Fibroblast of mammary gland (primary cell): ENCODE measurements around the gene ZNF598.

ENCODE experiments used
- DNase-seq: peaks from one replicate; pipeline ENCODE4 v3.0.0-alpha.2; 2010; ENCODE audit warnings: low read depth
- H3K4me3 ChIP-seq: 2 replicates; pipeline ENCODE4 v1.5.1; 2011; ENCODE audit warnings: low read depth, mild to moderate bottlenecking, low read length, moderate library complexity; ENCODE audit not compliant: control insufficient read depth
- TF ChIP-seq, protein P1 (sequence below): conservative IDR thresholded peaks from 2 replicates; pipeline ENCODE4 v1.5.1; 2011; ENCODE audit warnings: low read depth, low read length, inconsistent platforms; ENCODE audit not compliant: control insufficient read depth, insufficient read depth

ZNF598 gene

DNA sequence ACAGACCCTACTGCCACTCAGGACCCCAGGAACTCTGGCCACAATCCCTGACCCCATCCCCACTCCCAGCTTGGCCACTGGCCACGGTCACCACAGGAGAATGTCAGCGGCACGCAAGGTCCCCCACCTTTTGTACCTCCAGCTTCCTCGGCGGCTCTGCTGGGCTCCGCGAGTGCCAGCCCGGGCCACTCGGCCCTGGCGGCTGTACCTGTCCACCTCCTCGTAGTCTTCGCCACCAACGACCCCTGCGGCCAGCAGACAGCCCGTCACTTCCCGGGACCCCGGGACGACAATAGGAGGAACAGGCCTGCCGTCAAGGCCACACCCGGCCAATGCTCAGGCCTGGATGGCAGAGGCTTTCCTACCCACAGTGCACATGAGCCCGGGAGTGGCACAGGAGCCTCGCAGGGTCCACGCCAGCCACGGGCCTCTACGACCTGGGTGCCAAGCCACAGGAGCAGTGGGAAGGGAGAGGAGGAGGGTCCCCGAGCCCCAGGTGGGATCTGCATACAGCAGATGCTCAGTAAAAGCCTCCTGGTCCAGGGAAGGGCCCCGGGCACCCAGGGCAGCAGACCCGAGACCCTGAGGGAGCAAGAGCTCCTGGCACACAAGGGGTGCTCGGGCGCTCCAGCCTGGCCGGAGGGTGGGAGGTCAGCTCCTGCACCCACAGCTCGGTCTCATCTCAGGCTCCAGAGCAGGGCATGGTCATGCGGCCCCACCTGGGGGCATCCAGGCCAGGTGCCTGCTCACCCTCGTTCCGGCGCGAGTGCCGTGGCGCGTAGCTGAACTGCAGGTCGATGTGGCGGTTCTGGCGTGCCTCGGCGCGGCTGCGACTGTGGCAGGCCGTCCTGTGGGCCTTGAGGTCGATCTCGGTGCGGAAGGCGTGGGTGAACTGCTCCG lies 7.9 kb downstream of the ZNF598 start:
- TF ChIP-seq, protein P1, sequence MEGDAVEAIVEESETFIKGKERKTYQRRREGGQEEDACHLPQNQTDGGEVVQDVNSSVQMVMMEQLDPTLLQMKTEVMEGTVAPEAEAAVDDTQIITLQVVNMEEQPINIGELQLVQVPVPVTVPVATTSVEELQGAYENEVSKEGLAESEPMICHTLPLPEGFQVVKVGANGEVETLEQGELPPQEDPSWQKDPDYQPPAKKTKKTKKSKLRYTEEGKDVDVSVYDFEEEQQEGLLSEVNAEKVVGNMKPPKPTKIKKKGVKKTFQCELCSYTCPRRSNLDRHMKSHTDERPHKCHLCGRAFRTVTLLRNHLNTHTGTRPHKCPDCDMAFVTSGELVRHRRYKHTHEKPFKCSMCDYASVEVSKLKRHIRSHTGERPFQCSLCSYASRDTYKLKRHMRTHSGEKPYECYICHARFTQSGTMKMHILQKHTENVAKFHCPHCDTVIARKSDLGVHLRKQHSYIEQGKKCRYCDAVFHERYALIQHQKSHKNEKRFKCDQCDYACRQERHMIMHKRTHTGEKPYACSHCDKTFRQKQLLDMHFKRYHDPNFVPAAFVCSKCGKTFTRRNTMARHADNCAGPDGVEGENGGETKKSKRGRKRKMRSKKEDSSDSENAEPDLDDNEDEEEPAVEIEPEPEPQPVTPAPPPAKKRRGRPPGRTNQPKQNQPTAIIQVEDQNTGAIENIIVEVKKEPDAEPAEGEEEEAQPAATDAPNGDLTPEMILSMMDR, result no peak
- no peak for DNase-seq
- no peak overlapping the region for H3K4me3 ChIP-seq

DNA sequence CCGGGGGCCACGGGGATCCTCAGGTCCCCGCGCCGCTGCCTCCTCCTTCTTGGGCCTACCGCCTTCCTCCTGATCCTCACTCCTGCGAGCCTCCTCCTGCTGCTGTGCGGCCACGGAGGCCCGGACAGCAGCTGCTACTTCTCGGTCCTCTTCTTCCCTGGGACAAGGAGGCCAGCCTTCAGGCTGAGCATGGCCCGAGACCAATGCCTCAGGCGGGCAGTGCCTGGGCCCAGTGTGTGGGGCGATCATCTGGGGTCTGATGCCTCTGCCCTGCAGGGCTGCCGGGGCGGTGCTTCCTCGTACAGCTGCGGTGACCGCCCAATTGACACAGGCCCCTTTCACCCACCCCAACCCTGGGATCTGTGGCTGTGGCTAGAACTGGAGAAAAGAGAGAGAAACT lies 8.6 kb downstream of the ZNF598 start:
- DNase-seq, result no peak
- H3K4me3 ChIP-seq, result no peak overlapping the region

DNA sequence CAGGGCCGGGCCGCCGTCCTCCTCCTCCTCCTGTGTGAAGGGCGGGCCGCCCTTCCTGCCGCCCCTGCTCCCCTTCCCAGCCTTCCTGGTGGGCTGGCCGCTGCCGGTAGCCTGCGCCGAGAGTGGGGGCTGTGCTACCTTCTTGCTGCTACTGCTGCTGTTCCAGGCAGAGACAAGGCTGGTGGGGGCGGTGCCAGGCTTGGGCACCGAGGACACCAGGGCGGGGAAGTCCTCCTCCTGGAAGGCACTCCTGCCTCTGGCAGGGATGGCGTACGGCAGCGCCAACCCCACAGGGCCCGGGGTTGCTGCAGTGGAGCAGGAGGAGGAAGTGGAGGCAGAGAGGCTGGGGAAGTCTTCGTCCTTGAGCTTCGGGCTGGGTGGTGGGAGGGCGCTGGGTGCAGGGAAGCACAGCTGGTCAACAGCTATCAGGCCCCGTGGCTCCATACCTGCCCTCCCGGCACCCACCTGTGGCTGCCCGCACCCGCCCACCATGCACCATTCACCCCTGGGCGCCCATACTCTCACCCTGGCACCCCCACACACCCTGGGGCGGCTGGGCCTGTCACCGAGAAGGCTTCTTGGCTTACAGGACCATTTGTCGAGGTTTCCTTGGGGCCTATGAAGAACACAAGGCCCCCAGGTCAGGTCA lies 9.6 kb downstream of the ZNF598 start:
- H3K4me3 ChIP-seq, result no peak overlapping the region
- DNase-seq, result no peak
- TF ChIP-seq, protein P1, result no peak

More for the DNA sequence above, 8.6 kb downstream of the ZNF598 start:
- TF ChIP-seq, protein P1, result no peak

DNA sequence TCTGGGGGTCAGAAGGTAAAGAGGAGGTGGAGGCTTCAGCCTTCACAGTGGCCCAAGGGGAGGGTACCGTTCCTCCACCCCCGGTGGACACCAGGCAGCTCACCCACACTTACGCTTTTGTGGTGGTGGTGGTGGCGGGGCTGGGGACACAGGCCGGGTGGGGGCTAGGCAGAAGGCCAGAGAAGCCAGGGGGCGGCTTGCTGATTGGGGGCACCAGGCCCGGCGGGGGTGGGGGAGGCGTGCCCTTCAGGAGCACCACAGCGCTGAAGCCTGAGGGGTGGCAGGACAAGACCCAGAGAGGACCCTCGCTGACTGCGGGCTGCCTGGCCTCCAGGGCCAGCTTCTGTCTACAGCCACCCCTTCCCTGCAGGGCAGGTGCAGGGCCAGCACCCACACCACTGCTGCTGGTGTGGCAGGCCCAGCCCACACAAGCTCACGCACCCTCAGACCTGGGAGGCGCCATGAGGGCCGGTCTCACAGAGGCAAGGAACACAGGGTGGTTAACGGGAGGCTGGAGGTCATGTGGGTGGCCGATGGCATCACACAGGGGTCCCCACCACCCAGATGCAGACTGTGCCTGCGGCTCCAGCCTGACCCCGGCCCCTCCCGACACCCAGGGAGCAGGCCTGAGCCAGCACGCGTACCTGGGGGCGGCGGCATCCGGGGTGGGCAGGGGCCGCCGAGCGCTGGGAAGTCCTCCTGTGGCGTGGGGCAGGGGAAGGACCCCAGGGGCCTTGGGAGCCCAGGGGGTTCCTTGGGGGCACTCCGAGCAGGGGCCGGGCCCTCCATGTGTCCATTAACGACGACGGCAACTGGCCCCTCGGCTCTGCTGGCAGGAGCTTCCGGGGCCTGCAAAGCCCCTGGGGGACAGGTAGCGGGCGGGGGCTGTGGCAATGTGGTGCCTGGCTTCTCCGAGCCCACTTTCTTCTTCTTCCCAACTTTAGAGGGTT lies 10.5 kb downstream of the ZNF598 start:
- DNase-seq, result no peak
- TF ChIP-seq, protein P1, result no peak
- H3K4me3 ChIP-seq, result no peak overlapping the region

DNA sequence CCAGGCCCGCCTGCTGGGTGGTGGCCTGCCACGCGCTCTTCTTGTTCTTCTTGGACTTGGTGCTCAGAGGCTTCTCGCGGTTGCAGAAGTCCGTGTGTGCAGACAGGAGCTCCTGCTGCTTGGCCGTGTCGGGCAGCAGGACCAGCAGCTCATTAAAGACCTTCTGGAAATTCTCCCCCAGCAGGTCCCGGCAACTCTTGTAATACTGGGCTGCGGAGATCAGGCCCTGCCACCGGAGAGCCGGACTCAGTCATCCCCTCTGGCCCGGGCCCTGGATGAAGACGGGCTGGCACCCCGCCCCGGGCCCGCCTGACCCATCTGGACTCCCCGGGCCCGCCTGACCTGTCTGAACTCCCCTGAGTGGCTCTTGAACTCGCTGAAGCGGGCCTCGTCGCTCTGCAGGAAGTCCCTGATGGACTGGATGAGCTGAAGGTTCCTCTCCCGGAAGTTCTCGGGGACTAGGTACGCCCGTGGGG lies 11.2 kb downstream of the ZNF598 start:
- TF ChIP-seq, protein P1, result no peak
- DNase-seq, result no peak
- H3K4me3 ChIP-seq, result no peak overlapping the region
